Parathyroid adenoma (tissue), 2 donors: ENCODE measurements around the gene LLGL1.

Source experiments
- H2AFZ ChIP-seq: fragments of 300-600 bp; sonication (generic); one replicate; pipeline ENCODE4 v1.7.0; 2017; ENCODE audit warnings: antibody characterized with exemption, mild to moderate bottlenecking
- H3K27ac ChIP-seq: fragments of 300-600 bp; sonication (generic); one replicate; pipeline ENCODE4 v1.7.0; 2017
- H3K27me3 ChIP-seq: fragments of 300-600 bp; sonication (generic); one replicate; pipeline ENCODE4 v1.7.0; 2017; ENCODE audit warnings: low read length; ENCODE audit not compliant: control insufficient read depth, insufficient read depth
- H3K36me3 ChIP-seq: fragments of 300-600 bp; sonication (generic); one replicate; pipeline ENCODE4 v1.7.0; 2017; ENCODE audit warnings: low read length; ENCODE audit not compliant: control insufficient read depth, insufficient read depth
- H3K4me1 ChIP-seq: fragments of 300-600 bp; sonication (generic); one replicate; pipeline ENCODE4 v1.7.0; 2017; ENCODE audit warnings: control low read depth
- H3K4me2 ChIP-seq: fragments of 300-600 bp; sonication (generic); one replicate; pipeline ENCODE4 v1.7.0; 2017; ENCODE audit warnings: low read length
- H3K4me3 ChIP-seq: fragments of 300-600 bp; sonication (generic); one replicate; pipeline ENCODE4 v1.7.0; 2017; ENCODE audit warnings: low read depth, low read length
- H3K79me2 ChIP-seq: fragments of 300-600 bp; sonication (generic); one replicate; pipeline ENCODE4 v1.7.0; 2017; ENCODE audit warnings: control low read depth
- H3K9ac ChIP-seq: fragments of 300-600 bp; sonication (generic); one replicate; pipeline ENCODE4 v1.7.0; 2017; ENCODE audit warnings: mild to moderate bottlenecking
- H3K9me3 ChIP-seq: fragments of 300-600 bp; sonication (generic); one replicate; pipeline ENCODE4 v1.7.0; 2017; ENCODE audit warnings: low read length; ENCODE audit not compliant: control insufficient read depth
- TF ChIP-seq, protein P1 (sequence below): fragments of 300-600 bp; sonication (generic); IDR thresholded peaks from one replicate; pipeline ENCODE4 v1.7.0; 2017; ENCODE audit warnings: antibody characterized with exemption, mild to moderate bottlenecking
- donor health status: primary hyperparathyroidism.

The LLGL1 gene

DNA sequence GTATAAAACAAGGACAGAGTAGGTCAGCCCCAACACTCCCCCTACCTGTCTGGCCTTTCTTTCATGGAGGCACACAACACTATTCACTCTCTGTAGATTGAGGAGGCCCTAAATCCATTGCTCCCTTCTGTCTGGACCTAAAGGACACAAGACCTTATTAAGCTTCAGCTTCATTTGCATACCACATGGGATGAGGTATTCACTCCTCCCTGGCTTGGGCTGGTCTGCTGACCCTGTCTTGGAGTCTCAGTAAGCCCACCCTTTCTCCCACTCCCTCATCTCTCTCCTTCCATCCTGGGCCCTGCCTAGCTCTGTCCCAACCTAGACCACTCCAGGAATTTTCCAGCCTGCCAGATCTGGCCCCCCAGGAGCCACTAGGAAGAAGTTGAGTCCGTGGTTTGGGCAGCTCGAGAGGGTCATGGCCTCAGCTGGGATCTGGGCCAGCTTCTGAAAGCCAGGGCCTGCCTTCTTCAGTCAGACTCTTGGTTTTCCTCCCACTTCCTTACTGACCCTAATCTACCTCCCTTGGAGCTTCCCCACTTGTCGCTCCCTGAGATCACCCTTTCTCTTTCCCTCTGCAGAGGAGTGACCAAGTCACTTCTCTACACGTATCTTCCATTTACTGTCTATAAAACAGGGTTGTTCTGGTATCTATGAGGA lies 6.5 kb upstream of the LLGL1 start:
- Histone ChIP-seq H3K36me3 (no peaks in the 10 kb centered on the region), H3K9ac (no peak overlapping the region), H3K4me3 (no peak overlapping the region), H3K27me3 (no peaks in the 10 kb centered on the region), H3K9me3 (no peaks in the 10 kb centered on the region), H3K79me2 (no peaks in the 10 kb centered on the region), H2AFZ (no peak overlapping the region), H3K4me2 (no peak overlapping the region), H3K4me1 (no peaks in the 10 kb centered on the region), H3K27ac (no peak overlapping the region)
- TF ChIP-seq, protein P1, sequence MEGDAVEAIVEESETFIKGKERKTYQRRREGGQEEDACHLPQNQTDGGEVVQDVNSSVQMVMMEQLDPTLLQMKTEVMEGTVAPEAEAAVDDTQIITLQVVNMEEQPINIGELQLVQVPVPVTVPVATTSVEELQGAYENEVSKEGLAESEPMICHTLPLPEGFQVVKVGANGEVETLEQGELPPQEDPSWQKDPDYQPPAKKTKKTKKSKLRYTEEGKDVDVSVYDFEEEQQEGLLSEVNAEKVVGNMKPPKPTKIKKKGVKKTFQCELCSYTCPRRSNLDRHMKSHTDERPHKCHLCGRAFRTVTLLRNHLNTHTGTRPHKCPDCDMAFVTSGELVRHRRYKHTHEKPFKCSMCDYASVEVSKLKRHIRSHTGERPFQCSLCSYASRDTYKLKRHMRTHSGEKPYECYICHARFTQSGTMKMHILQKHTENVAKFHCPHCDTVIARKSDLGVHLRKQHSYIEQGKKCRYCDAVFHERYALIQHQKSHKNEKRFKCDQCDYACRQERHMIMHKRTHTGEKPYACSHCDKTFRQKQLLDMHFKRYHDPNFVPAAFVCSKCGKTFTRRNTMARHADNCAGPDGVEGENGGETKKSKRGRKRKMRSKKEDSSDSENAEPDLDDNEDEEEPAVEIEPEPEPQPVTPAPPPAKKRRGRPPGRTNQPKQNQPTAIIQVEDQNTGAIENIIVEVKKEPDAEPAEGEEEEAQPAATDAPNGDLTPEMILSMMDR: no peak

GRCh38 chr17:18224053-18224386 lies 1.4 kb upstream of the LLGL1 start:
- Histone ChIP-seq H3K36me3 (no peaks in the 10 kb centered on the region), H3K4me2 (no peak overlapping the region), H3K27ac (no peak overlapping the region), H3K4me3 (no peak overlapping the region), H3K27me3 (no peaks in the 10 kb centered on the region), H3K79me2 (no peaks in the 10 kb centered on the region), H2AFZ (no peak overlapping the region), H3K9ac (no peak overlapping the region), H3K4me1 (peaks cover 4% of the 10 kb centered on the region), H3K9me3 (no peaks in the 10 kb centered on the region)
- TF ChIP-seq, protein P1: no peak

DNA sequence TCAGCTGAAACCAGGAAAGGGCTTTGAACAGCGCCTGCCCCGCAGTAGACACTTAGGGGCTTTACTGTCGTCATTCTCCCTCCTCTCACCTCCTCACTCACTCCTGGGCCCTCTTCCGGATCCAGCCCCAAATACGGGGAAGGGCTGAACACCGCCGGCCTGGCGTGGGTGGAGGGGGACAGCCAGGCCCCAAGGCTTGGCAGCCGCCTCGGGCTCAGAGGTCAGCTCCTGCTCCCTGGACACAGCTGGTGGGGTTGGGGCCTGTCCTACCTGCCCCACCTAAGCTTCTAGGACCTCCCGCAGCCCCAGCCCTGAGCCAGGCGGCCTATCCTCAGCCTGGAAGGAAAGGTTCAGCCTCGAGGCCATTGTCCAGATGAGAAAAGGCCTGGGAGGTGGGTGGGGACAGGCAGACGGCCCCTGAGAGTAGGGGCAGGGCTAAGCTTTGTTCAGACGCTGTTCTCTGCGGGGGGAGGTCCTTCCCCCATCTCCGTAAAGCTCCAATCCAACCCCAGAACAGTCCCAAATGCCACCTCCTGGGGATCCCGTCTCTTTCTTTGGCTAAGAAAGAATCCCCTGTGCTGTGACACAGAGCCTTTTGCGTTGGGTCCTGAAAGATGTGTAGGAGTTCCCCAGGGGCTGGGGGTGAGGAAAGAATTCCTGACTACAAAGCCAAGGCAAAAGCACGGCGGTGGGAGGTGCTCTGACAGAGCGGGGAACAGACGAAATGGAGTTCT lies 881 bp upstream of the LLGL1 start:
- H3K9me3 ChIP-seq: no peaks in the 10 kb centered on the region
- H3K79me2 ChIP-seq: no peaks in the 10 kb centered on the region
- TF ChIP-seq, protein P1: no peak
- peak overlapping the region; percentile 99 for H2AFZ ChIP-seq
- peak overlapping the region; percentile 39 for H3K4me3 ChIP-seq
- H3K4me1 ChIP-seq: peaks cover 4% of the 10 kb centered on the region
- H3K36me3 ChIP-seq: no peaks in the 10 kb centered on the region
- no peak overlapping the region for H3K9ac ChIP-seq
- peak overlapping the region; percentile 27 for H3K27ac ChIP-seq
- H3K27me3 ChIP-seq: no peaks in the 10 kb centered on the region
- peak overlapping the region; percentile 75 for H3K4me2 ChIP-seq

DNA sequence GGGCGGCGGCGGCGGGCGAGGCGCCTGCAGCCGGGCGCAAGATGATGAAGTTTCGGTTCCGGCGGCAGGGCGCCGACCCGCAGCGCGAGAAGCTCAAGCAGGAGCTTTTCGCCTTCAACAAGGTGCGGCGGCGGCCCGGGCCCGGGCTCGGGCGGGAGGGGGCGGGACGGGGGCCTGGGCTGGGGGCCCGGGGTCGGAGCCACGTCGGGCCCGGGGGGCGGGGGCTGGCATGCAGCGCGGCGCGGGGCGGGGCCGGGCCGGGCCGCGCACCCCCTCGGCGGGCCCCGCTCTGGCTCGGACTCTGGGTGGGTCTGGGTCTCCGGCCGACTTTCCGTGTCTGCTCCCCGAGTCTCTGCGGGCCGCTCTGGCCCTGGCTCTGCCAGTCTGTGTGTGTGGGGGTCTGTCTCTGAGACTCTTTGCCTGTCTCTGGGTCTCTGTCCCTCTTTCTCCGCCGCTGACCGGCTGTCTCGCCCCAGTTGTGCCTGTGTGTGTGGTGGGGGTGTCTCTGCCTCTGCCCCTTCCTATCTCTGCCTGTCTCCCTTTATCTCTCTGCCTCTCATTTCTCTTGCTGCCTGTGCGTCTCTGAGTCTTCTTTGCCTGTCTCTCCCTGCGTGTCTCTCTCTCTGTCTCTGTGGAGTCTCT lies 328 bp downstream of the LLGL1 start:
- no peaks in the 10 kb centered on the region for H3K9me3 ChIP-seq
- H3K4me3 ChIP-seq: peak overlapping the region; percentile 65
- H3K4me2 ChIP-seq: peak overlapping the region; percentile 91
- H2AFZ ChIP-seq: peak overlapping the region; percentile 77
- H3K9ac ChIP-seq: no peak overlapping the region
- peaks cover 4% of the 10 kb centered on the region for H3K4me1 ChIP-seq
- TF ChIP-seq, protein P1: no peak
- H3K27me3 ChIP-seq: no peaks in the 10 kb centered on the region
- H3K36me3 ChIP-seq: no peaks in the 10 kb centered on the region
- H3K27ac ChIP-seq: no peak overlapping the region
- no peaks in the 10 kb centered on the region for H3K79me2 ChIP-seq
